Ishikawa (cell line): Measurements from ENCODE around the gene CARS1.

Experiments
- CEBPB ChIP-seq: IDR thresholded peaks from 2 replicates; pipeline ENCODE4 v1.6.1; 2012
- CREB1 ChIP-seq: IDR thresholded peaks from 2 replicates; pipeline ENCODE4 v1.6.1; 2012; ENCODE audit warnings: low read depth
- EGR1 ChIP-seq: IDR thresholded peaks from 2 replicates; pipeline ENCODE4 v1.6.1; 2012
- EP300 ChIP-seq: IDR thresholded peaks from 2 replicates; pipeline ENCODE4 v1.6.1; 2012; ENCODE audit warnings: borderline replicate concordance
- FOXM1 ChIP-seq: IDR thresholded peaks from 2 replicates; pipeline ENCODE4 v1.6.1; 2012; ENCODE audit warnings: low read depth, borderline replicate concordance
- MAX ChIP-seq: IDR thresholded peaks from 2 replicates; pipeline ENCODE4 v1.6.1; 2012
- NFIC ChIP-seq: IDR thresholded peaks from 2 replicates; pipeline ENCODE4 v1.6.1; 2012
- RAD21 ChIP-seq: IDR thresholded peaks from 2 replicates; pipeline ENCODE4 v1.6.1; 2012; ENCODE audit warnings: low read depth
- REST ChIP-seq: IDR thresholded peaks from 2 replicates; pipeline ENCODE4 v1.6.1; 2012; ENCODE audit warnings: low read depth, mild to moderate bottlenecking
- TAF1 ChIP-seq: IDR thresholded peaks from 2 replicates; pipeline ENCODE4 v1.6.1; 2012; ENCODE audit warnings: low read depth, mild to moderate bottlenecking
- TCF12 ChIP-seq: IDR thresholded peaks from 2 replicates; pipeline ENCODE4 v1.6.1; 2012; ENCODE audit warnings: low read depth
- TEAD4 ChIP-seq: IDR thresholded peaks from 2 replicates; pipeline ENCODE4 v1.6.1; 2012
- USF1 ChIP-seq: IDR thresholded peaks from 2 replicates; pipeline ENCODE4 v1.6.1; 2012
- YY1 ChIP-seq: IDR thresholded peaks from 2 replicates; pipeline ENCODE4 v1.6.1; 2012; ENCODE audit warnings: low read depth
- ZBTB7A ChIP-seq: IDR thresholded peaks from 2 replicates; pipeline ENCODE4 v1.6.1; 2012; ENCODE audit warnings: low read depth

CARS1 gene

GRCh38 chr11:3074912-3075589 lies 17.8 kb upstream of the CARS1 start:
- TF ChIP-seq EGR1 (no peak), ZBTB7A (0 out of 2 replicates have a peak, but pooled peaks have one; percentile 29), EP300 (peak; percentile 81), TCF12 (peak; percentile 83), MAX (no peak), FOXM1 (peak; percentile 65), YY1 (no peak), NFIC (peak; percentile 73)

GRCh38 chr11:3073029-3073435 lies 15.8 kb upstream of the CARS1 start:
- TF ChIP-seq EGR1 (no peak), ZBTB7A (no peak), YY1 (peak; percentile 45; the same call in 1 of the 2 replicates), TEAD4 (peak; percentile 94), EP300 (peak; percentile 99), RAD21 (peak; percentile 29), REST (no peak; the same call in 1 of the 2 replicates), NFIC (peak; percentile 86), MAX (peak; percentile 72), CEBPB (peak; percentile 97), USF1 (no peak), TAF1 (no peak), FOXM1 (peak; percentile 97), TCF12 (peak; percentile 98), CREB1 (0 out of 2 replicates have a peak, but pooled peaks have one; percentile 21)

GRCh38 chr11:3069425-3069824 lies 12.2 kb upstream of the CARS1 start:
- TF ChIP-seq CEBPB (no peak), TCF12 (no peak), CREB1 (no peak), NFIC (no peak), EP300 (no peak), EGR1 (no peak), RAD21 (no peak), TAF1 (no peak)

- TF ChIP-seq FOXM1 (peak; percentile 47; the same call in 1 of the 2 replicates), YY1 (peak; percentile 56; the same call in 1 of the 2 replicates), CEBPB (peak; percentile 21; the same call in 1 of the 2 replicates), RAD21 (peak; percentile 9; the same call in 1 of the 2 replicates), NFIC (peak; percentile 60), ZBTB7A (0 out of 2 replicates have a peak, but pooled peaks have one; percentile 62), TCF12 (peak; percentile 90), EP300 (peak; percentile 89), TEAD4 (peak; percentile 98), MAX (peak; percentile 77)
Measured at GRCh38 chr11:3063876-3064275, 6.7 kb upstream of the CARS1 start.

GRCh38 chr11:3060436-3061025 lies 3.3 kb upstream of the CARS1 start:
- TF ChIP-seq TAF1 = no peak
- no peak for TF ChIP-seq EP300
- TF ChIP-seq EGR1 = no peak
- no peak for TF ChIP-seq RAD21
- no peak for TF ChIP-seq CEBPB
- TF ChIP-seq NFIC = no peak
- no peak for TF ChIP-seq REST
- no peak for TF ChIP-seq FOXM1
- no peak for TF ChIP-seq CREB1
